SKM-1 treated with dmso at 0.1 percent for 144 hours (cell line): ENCODE measurements around the gene TBC1D3H.
"Not testable (repeated sequence)": the region's sequence is repeated elsewhere in the genome, so short reads cannot be mapped to it uniquely, and the experiment has no call there.

ENCODE experiments used
- DNase-seq: peaks from one replicate; lab custom pipeline; 2025; ENCODE audit not compliant: unreplicated experiment; lab: John Stamatoyannopoulos, UW

TBC1D3H gene

GRCh38 chr17:36388385-36389245 lies at the start of gene TBC1D3H:
Gene TBC1D3H (minus strand): TSS chr17:36388435. CDS start chr17:36386895, 1,540 bp downstream.
- DNase-seq = not testable (repeated sequence)

DNA sequence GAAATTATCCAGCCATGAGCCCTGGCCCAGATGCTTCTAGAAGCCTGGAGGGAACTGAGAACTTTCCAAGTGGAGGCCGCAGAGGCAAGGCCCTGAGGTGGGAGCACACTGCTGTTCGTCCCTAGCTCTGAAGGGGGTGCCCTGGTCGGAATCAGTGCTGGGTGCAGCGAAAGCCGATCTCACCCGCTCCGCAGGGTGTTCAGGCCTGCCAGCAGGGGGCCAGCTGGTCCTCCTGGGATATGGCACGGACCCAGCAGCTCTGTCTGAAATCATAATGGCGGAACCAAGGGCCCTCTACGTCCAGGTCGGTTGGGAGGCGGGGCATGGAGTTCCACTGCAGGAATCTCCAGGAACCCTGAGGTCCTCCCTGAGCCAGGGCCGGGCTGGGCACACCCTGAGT lies 40.7 kb upstream of the TBC1D3H start:
- not testable (repeated sequence) for DNase-seq

GRCh38 chr17:36415180-36415941 lies 27.1 kb upstream of the TBC1D3H start:
- DNase-seq = not testable (repeated sequence)

GRCh38 chr17:36390943-36391645 lies 2.9 kb upstream of the TBC1D3H start:
- not testable (repeated sequence) for DNase-seq

DNA sequence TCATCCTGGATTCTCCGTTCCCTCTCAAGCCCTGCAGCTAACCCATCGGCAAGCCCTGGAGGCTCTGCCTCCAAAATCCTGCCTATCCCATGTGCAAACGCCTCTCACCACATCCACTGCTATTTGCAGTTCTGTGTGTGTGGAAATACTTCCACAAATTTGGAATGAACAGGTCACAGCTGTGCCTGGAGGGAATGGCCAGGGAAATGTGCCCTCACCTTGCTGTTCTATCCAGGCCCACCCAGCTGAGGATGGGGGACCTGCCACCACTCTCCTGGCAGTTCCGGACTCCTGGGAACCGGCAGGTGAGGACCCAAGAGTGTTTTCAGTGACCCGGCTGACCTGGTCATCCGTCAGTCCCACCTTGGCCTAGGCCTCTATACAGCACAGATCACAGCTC lies 12.3 kb downstream of the TBC1D3H start:
- DNase-seq = not testable (repeated sequence)

DNA sequence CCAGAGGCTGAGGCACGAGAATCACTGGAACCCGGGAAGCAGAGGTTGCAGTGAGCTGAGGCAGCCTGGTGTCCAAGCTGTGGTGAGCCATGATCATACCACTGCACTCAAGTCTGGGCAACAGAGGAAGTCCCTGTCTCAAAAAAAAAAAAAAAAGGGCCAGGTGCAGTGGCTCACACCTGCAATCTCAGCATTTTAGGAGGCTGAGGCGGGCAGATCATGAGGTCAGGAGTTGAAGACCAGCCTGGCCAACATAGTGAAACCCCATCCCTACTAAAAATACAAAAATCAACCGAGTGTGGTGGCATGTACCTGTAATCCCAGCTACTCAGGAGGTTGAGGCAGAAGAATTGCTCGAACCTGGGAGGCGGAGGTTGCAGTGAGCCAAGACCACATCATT lies 25.7 kb downstream of the TBC1D3H start:
- not testable (repeated sequence) for DNase-seq
